HepG2 (cell line): ENCODE measurements around the gene MAJIN. TPM values are rescaled to one million over a fixed set of nuclear protein-coding genes. Genes with fewer than 3 reads are reported as not detected.
A peak's percentile ranks its signal among the peaks of the same experiment; 100 is the strongest.

ENCODE experiments used
- ATRX ChIP-seq: sonication (generic); formaldehyde crosslinking; IDR thresholded peaks from 2 replicates; pipeline ENCODE4 v1.4.0; 2020; ENCODE audit warnings: missing genetic modification reagents, borderline replicate concordance
- DPF2 ChIP-seq: sonication (generic); formaldehyde crosslinking; IDR thresholded peaks from 2 replicates; pipeline ENCODE4 v1.4.0; 2020; ENCODE audit warnings: mild to moderate bottlenecking, low read depth, missing genetic modification reagents, borderline replicate concordance
- DR1 ChIP-seq: sonication (generic); formaldehyde crosslinking; IDR thresholded peaks from 2 replicates; pipeline ENCODE4 v1.8.0; 2021; ENCODE audit warnings: mild to moderate bottlenecking, missing genetic modification reagents, inconsistent platforms
- GLI4 ChIP-seq: sonication (generic); formaldehyde crosslinking; IDR thresholded peaks from 2 replicates; pipeline ENCODE4 v1.5.1; 2020; ENCODE audit warnings: missing genetic modification reagents, mild to moderate bottlenecking, moderate library complexity, borderline replicate concordance
- HCFC1 ChIP-seq: fragments of 150-350 bp; IDR thresholded peaks from 2 replicates; pipeline ENCODE4 v1.6.1; 2014; ENCODE audit warnings: low read depth, low read length
- KLF9 ChIP-seq: IDR thresholded peaks from 2 replicates; pipeline ENCODE4 v1.6.1; 2016; ENCODE audit warnings: low read depth
- MAF1 ChIP-seq: sonication (generic); formaldehyde crosslinking; IDR thresholded peaks from 2 replicates; pipeline ENCODE4 v1.5.0; 2020; ENCODE audit warnings: missing genetic modification reagents, borderline replicate concordance
- MAFK ChIP-seq, 2 experiments: IDR thresholded peaks in 1 of 2; conservative IDR thresholded peaks in 1 of 2; 2 replicates each; pipeline ENCODE4 v1.6.1; 2011; ENCODE audit warnings: improper control_type of control experiment in 2 of 2, low read length in 2 of 2
- MLLT10 ChIP-seq: sonication (generic); formaldehyde crosslinking; IDR thresholded peaks from 2 replicates; pipeline ENCODE4 v1.4.0; 2020; ENCODE audit warnings: missing genetic modification reagents
- NPAS2 ChIP-seq: sonication (generic); formaldehyde crosslinking; IDR thresholded peaks from 2 replicates; pipeline ENCODE4 v1.8.0; 2022; ENCODE audit warnings: mild to moderate bottlenecking, missing genetic modification reagents, borderline replicate concordance
- NR2F6 ChIP-seq, 2 experiments: IDR thresholded peaks; 2 replicates each; pipeline ENCODE4 v1.6.1; 2016; ENCODE audit warnings: antibody characterized with exemption in 1 of 2, mild to moderate bottlenecking in 1 of 2
- RELA ChIP-seq: sonication (generic); formaldehyde crosslinking; IDR thresholded peaks from 2 replicates; pipeline ENCODE4 v1.4.0; 2020; ENCODE audit warnings: missing genetic modification reagents
- ZFP36L1 ChIP-seq: sonication (generic); formaldehyde crosslinking; IDR thresholded peaks from 2 replicates; pipeline ENCODE4 v1.8.0; 2022; ENCODE audit warnings: mild to moderate bottlenecking, missing genetic modification reagents, moderate library complexity
- ZKSCAN5 ChIP-seq: sonication (generic); formaldehyde crosslinking; IDR thresholded peaks from 2 replicates; pipeline ENCODE4 v1.5.1; 2020; ENCODE audit warnings: mild to moderate bottlenecking, missing genetic modification reagents
- ZMYM3 ChIP-seq: sonication (generic); formaldehyde crosslinking; IDR thresholded peaks from 2 replicates; pipeline ENCODE4 v1.5.1; 2020; ENCODE audit warnings: mild to moderate bottlenecking, missing genetic modification reagents
- ZNF160 ChIP-seq: sonication (generic); formaldehyde crosslinking; IDR thresholded peaks from 2 replicates; pipeline ENCODE4 v1.8.0; 2022; ENCODE audit warnings: mild to moderate bottlenecking, inconsistent platforms, missing genetic modification reagents
- ZNF264 ChIP-seq: sonication (generic); formaldehyde crosslinking; IDR thresholded peaks from 2 replicates; pipeline ENCODE4 v1.4.0; 2020; ENCODE audit warnings: missing genetic modification reagents
- ZNF333 ChIP-seq: sonication (generic); formaldehyde crosslinking; IDR thresholded peaks from 2 replicates; pipeline ENCODE4 v1.4.0; 2020; ENCODE audit warnings: mild to moderate bottlenecking, missing genetic modification reagents, borderline replicate concordance
- ZNF468 ChIP-seq: sonication (generic); formaldehyde crosslinking; IDR thresholded peaks from 2 replicates; pipeline ENCODE4 v1.8.0; 2022; ENCODE audit warnings: mild to moderate bottlenecking, moderate library complexity, missing genetic modification reagents
- ZNF878 ChIP-seq: sonication (generic); formaldehyde crosslinking; IDR thresholded peaks from 2 replicates; pipeline ENCODE4 v1.8.1; 2023; ENCODE audit warnings: mild to moderate bottlenecking, missing genetic modification reagents, moderate library complexity
- polyA plus RNA-seq, 8 experiments: library from polyadenylated mRNA; depleted of rRNA in 3 of 8; stranded (reverse) in 7 of 8; unstranded in 1 of 8; fragments of >200 nt; fragmentation: Illumina TruSeq in 4 of 8; extraction: Trizol in 4 of 8; gene quantifications; 2 replicates each; pipeline versions ENCODE4 v1.2.1 to v1.2.3, GENCODE V29; 2011 to 2016; ENCODE audit warnings: low read depth in 4 of 8, missing spikeins in 1 of 8, mixed read lengths in 1 of 8; ENCODE audit not compliant: insufficient read depth in 1 of 8
- total RNA-seq, 5 experiments: library from RNA; depleted of rRNA; stranded (reverse); fragments of >200 nt; fragmentation: Illumina TruSeq; extraction: Trizol; gene quantifications; 2 replicates each; pipeline ENCODE4 v1.2.3, GENCODE V29; 2016; ENCODE audit warnings: low read depth in 1 of 5
- TF ChIP-seq, protein P1 (sequence below): IDR thresholded peaks from 2 replicates; pipeline ENCODE4 v1.6.1; 2016
- TF ChIP-seq, protein P2 (sequence below): sonication (generic); formaldehyde crosslinking; IDR thresholded peaks from 2 replicates; pipeline ENCODE4 v1.4.0; 2020; ENCODE audit warnings: missing genetic modification reagents, borderline replicate concordance
- TF ChIP-seq, protein P3 (sequence below), 2 experiments: fragments of 450-650 bp in 1 of 2; sonication (generic) in 1 of 2; formaldehyde crosslinking; IDR thresholded peaks; 2 replicates each; pipeline versions ENCODE4 v1.5.0 to v1.8.0; 2020 to 2022; ENCODE audit warnings: mild to moderate bottlenecking in 1 of 2, missing genetic modification reagents in 1 of 2
- TF ChIP-seq, protein P4 (sequence below): sonication (generic); formaldehyde crosslinking; conservative IDR thresholded peaks from 2 replicates; pipeline ENCODE4 v1.5.0; 2020; ENCODE audit warnings: missing genetic modification reagents

The MAJIN gene
- total and polyA plus RNA-seq, 2 of the 13 experiments (the other 11 are each of a cell fraction or from before 2014, with no cell fraction given): not detected

DNA sequence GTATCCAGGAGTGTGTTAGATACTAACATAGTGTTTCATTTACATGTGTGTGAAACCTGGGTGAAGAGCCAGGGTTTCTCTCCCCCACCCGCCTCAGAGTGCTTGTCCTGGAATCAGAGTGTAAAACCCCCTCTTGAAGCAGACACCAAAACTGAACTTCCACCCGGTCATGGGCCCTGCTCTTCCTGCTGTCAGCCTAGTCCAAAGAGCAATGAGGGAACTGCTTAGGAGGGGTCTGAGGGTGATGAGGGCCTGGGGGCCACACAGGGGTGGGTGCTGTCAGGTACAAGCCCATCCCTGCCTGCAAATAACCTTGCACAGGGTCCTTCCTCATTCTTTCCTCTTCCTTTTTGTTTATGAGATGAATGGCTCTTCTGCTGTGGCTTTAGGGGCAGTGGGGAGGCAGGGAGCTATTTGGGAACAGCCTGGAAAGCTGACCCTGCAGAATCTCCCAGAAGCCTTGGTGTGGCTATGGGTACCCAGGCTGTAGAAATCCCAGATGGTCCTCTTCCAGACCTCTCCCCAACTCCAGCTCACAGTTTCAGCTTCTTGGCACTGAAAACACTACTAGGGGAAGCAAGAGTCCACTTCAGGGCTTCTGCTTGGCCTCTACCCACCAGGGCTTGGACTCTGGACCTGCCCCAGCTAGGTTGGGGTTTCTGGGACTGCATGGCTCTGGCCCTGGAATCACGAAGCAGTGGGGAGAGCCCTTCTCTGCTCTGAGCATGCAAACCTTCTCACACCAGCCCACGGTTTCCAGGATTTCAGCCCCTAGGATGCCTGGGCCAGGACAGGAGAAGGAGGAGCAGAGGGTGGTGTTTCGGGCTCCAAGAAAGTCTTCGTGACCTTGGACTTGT lies 16.3 kb upstream of the MAJIN start (continued):
- TF ChIP-seq, protein P1, sequence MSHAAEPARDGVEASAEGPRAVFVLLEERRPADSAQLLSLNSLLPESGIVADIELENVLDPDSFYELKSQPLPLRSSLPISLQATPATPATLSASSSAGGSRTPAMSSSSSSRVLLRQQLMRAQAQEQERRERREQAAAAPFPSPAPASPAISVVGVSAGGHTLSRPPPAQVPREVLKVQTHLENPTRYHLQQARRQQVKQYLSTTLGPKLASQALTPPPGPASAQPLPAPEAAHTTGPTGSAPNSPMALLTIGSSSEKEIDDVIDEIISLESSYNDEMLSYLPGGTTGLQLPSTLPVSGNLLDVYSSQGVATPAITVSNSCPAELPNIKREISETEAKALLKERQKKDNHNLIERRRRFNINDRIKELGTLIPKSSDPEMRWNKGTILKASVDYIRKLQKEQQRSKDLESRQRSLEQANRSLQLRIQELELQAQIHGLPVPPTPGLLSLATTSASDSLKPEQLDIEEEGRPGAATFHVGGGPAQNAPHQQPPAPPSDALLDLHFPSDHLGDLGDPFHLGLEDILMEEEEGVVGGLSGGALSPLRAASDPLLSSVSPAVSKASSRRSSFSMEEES (CRISPR knock-in tag): no peak
- TF ChIP-seq MAF1 (CRISPR knock-in tag): no peak
- TF ChIP-seq ZKSCAN5 (CRISPR knock-in tag): no peak
- no peak for TF ChIP-seq GLI4 (CRISPR knock-in tag)
- TF ChIP-seq ZNF160 (CRISPR knock-in tag): no peak
- no peak for TF ChIP-seq ZNF468
- no peak for TF ChIP-seq KLF9 (CRISPR knock-in tag)
- TF ChIP-seq MLLT10 (CRISPR knock-in tag): no peak
- no peak for TF ChIP-seq ZNF333
- TF ChIP-seq ZNF878: no peak
- TF ChIP-seq HCFC1: no peak
- TF ChIP-seq MAFK (conservative IDR thresholded peaks at IDR 0.05 in 1 of 2, IDR thresholded peaks at IDR 0.05 in 1 of 2; ENCODE audit: low read length in 2 of 2): 0 out of 4 replicates have a peak, but pooled peaks of 1 of the 2 experiments have one; percentile 2
- TF ChIP-seq ZFP36L1 (CRISPR knock-in tag): no peak
- TF ChIP-seq, protein P2, sequence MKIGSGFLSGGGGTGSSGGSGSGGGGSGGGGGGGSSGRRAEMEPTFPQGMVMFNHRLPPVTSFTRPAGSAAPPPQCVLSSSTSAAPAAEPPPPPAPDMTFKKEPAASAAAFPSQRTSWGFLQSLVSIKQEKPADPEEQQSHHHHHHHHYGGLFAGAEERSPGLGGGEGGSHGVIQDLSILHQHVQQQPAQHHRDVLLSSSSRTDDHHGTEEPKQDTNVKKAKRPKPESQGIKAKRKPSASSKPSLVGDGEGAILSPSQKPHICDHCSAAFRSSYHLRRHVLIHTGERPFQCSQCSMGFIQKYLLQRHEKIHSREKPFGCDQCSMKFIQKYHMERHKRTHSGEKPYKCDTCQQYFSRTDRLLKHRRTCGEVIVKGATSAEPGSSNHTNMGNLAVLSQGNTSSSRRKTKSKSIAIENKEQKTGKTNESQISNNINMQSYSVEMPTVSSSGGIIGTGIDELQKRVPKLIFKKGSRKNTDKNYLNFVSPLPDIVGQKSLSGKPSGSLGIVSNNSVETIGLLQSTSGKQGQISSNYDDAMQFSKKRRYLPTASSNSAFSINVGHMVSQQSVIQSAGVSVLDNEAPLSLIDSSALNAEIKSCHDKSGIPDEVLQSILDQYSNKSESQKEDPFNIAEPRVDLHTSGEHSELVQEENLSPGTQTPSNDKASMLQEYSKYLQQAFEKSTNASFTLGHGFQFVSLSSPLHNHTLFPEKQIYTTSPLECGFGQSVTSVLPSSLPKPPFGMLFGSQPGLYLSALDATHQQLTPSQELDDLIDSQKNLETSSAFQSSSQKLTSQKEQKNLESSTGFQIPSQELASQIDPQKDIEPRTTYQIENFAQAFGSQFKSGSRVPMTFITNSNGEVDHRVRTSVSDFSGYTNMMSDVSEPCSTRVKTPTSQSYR: no peak
- no peak for TF ChIP-seq NPAS2 (CRISPR knock-in tag)
- TF ChIP-seq, protein P3, sequence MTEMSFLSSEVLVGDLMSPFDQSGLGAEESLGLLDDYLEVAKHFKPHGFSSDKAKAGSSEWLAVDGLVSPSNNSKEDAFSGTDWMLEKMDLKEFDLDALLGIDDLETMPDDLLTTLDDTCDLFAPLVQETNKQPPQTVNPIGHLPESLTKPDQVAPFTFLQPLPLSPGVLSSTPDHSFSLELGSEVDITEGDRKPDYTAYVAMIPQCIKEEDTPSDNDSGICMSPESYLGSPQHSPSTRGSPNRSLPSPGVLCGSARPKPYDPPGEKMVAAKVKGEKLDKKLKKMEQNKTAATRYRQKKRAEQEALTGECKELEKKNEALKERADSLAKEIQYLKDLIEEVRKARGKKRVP (CRISPR knock-in tag; IDR thresholded peaks at IDR 0.05): no peak
- TF ChIP-seq ATRX (CRISPR knock-in tag): no peak
- TF ChIP-seq ZMYM3 (CRISPR knock-in tag): no peak
- TF ChIP-seq RELA (CRISPR knock-in tag): no peak
- TF ChIP-seq DR1 (CRISPR knock-in tag): no peak
- TF ChIP-seq, protein P4, sequence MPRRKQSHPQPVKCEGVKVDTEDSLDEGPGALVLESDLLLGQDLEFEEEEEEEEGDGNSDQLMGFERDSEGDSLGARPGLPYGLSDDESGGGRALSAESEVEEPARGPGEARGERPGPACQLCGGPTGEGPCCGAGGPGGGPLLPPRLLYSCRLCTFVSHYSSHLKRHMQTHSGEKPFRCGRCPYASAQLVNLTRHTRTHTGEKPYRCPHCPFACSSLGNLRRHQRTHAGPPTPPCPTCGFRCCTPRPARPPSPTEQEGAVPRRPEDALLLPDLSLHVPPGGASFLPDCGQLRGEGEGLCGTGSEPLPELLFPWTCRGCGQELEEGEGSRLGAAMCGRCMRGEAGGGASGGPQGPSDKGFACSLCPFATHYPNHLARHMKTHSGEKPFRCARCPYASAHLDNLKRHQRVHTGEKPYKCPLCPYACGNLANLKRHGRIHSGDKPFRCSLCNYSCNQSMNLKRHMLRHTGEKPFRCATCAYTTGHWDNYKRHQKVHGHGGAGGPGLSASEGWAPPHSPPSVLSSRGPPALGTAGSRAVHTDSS (CRISPR knock-in tag): no peak
- TF ChIP-seq ZNF264 (CRISPR knock-in tag): no peak
- TF ChIP-seq NR2F6 (IDR thresholded peaks at IDR 0.05): no peak
- no peak for TF ChIP-seq NR2F6 (CRISPR knock-in tag; IDR thresholded peaks at IDR 0.05)
- no peak for TF ChIP-seq DPF2 (CRISPR knock-in tag)
